ENCODE results near the gene TMEM170A.

TMEM170A gene

GRCh38 chr16:75415169-75415905 lies 49.2 kb downstream of the TMEM170A start:
- H3K4me3 ChIP-seq (ENCODE audit: low read depth, low read length): no peak overlapping the region
- DNase-seq (ENCODE audit: low read depth): no peak

DNA sequence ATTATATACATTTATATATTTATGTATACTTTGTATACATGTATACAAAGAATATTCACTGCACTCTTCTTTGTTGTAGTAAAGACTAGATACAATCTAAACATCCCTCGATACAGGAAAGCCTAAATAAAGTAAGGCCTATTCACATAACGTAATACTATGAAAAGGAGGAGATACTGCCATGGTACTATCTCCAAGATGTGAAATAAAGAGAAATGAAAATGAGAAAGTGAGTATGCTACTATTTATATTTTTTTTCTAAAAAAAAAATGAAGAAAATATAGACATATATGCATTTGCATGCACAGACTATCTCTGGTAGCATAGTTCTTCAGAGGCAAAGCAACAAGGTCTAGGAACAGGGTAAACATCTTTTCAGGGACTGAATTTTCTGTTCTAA lies 50.5 kb downstream of the TMEM170A start:
- DNase-seq (ENCODE audit: low read depth): no peak
- H3K4me3 ChIP-seq (ENCODE audit: low read depth, low read length): no peak overlapping the region

- no peak overlapping the region for H3K4me3 ChIP-seq (ENCODE audit: low read depth, low read length)
- no peak for DNase-seq (ENCODE audit: low read depth)
These were observed 57.5 kb downstream of the TMEM170A start for GRCh38 chr16:75406943-75407342.

DNA sequence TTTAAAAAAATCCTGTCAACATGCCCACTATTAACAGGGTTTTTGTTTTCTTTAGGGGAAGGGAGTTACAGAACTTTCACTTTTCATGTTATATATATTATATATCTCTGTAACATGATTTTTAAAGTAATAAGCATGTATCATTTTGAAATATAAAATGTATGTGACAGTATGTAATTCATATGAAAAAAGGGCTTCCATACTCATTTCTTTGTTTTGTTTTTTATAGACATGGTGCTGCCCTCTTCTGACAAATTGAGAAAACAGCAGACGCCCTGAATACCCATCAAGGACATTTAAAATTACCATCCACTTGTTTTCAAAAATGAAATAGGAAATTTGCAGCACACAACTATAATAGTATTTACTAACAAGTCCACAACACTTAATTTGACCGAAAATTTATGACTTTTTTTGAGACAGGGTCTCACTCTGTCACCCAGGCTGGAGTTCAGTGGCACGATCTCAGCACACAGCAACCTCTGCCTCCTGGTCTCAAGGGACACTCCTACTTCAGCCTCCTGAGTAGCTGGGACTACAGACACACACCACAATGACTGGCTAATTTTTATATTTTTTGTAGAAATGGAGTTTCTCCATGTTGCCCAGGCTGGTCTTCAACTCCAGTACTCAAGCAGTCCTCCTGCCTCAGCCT lies 61.5 kb downstream of the TMEM170A start:
- peak; percentile 5 for DNase-seq (ENCODE audit: low read depth)
- no peak overlapping the region for H3K4me3 ChIP-seq (ENCODE audit: low read depth, low read length)

DNA sequence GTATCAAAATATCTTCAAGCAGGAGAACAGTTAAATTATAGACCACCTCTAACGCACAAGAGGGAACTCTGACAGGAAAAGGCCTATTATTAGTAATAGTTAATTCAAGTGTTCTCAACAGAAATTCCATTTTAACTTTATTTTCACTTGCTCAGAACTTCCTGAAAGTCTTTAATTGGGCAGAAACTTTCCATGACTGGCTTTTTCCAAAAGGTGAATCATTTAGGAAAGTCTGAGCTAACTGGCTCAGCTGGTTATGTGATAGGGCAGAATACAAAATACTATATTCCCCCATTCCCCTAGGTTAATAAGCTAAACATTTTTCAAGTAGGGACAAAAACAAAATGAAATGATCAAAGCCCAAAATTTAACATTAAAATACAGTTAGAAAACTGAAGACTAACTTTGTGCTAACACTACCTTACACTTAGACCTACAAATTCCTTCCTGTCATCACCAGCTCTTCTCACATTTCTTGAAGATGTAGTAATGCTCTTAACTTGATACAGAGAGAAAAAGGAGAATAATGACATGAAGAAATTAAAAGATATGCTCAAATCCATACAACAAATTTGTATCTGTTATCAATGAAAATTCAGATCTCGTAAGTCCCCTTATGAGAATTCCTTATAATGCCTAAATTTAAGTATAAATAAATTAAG lies 62.2 kb downstream of the TMEM170A start:
- peak; percentile 8 for DNase-seq (ENCODE audit: low read depth)
- H3K4me3 ChIP-seq (ENCODE audit: low read depth, low read length): no peak overlapping the region

DNA sequence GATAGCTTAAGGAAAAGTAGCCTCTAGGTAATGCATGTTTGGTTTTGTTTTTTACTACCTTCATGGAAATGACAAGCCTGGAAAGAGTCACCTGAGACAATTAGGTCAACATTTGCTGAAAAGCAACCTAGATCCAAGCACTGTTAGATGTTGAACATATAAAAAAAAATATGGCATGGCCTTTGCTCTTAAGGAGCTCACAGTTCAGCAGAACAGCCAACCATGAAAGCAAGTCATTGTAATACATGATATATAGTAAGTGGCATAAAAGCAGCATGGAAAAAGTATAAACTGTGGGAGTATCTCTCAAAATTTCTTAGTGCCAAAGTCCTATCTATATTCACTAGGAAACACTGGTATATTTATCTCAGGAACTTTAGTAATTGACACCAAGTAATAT lies 62.8 kb downstream of the TMEM170A start:
- no peak overlapping the region for H3K4me3 ChIP-seq (ENCODE audit: low read depth, low read length)
- no peak for DNase-seq (ENCODE audit: low read depth)

GRCh38 chr16:75398333-75398732 lies 66.2 kb downstream of the TMEM170A start:
- H3K4me3 ChIP-seq (ENCODE audit: low read depth, low read length): no peak overlapping the region
- no peak for DNase-seq (ENCODE audit: low read depth)

DNA sequence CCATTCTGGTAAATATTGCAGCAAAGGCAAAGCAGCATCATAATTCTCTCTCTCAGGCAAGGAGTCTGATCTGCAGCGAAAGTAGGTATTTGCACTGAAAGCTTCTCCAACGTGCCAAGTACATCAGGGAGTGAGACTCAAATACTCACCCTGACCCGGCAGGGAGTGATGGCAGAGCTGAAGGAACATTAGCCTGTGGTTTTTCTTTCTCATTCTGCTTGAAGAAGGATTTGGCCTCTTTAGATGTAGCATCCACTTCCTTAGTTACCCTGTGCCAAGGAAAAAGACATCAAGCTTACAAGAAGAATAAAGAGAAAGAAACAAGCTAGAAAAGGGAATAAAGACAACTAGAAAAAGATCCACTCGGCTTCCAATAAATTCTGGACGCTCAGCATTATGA lies 69.5 kb downstream of the TMEM170A start:
- no peak for DNase-seq (ENCODE audit: low read depth)
- H3K4me3 ChIP-seq (ENCODE audit: low read depth, low read length): no peak overlapping the region

All from skeletal muscle cell (primary cell).